ENCODE measurements around the gene DUSP11.
A peak's percentile ranks its signal among the peaks of the same experiment; 100 is the strongest.
"Not testable (repeated sequence)": the region's sequence is repeated elsewhere in the genome, so short reads cannot be mapped to it uniquely, and the experiment has no call there.

The DUSP11 gene

DNA sequence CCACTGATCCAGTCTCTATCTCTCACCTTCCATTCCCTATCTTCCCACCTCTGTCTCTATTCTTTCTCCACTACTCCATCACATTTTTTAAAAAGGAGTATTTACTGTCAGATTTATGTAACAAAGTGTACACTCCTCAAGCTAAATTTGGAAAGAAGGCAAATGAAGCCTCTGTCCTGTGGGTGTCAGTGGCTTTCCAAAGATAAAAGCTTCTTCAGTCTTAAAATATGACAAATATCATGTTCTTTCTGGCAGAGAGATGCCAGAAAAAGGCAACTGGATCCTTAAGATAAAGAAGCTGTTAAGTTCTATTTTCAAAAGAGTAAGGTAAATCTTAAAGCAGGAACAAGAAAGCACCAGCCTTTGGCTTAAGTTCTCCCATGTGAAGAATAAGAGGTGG lies 7.1 kb downstream of the DUSP11 start:
- DNase-seq = no peak

- no peak for DNase-seq
Measured at GRCh38 chr2:73770725-73771124, 9.2 kb downstream of the DUSP11 start.

- DNase-seq = no peak
Measured at GRCh38 chr2:73766994-73767393, 12.9 kb downstream of the DUSP11 start.

DNA sequence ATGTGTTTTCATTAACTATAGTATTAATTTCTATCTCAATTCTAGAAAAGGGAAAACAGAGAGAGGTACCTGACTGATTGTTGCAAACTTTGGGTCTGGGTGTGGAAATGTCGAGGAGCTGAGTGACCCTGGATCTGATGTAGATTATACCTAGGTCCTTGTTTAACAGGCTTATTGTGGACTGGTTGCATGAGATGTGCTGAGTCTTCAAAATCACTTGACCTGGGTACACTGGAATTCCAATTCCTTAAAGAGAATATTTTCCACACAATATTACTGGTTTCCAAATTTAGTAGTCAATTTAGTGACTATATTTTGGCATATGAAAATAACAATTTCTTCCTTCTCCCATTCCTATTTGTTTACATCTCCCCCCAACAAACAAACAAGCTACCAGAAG lies 13.6 kb downstream of the DUSP11 start:
- DNase-seq = no peak

GRCh38 chr2:73764945-73765344 lies 15.0 kb downstream of the DUSP11 start:
- no peak for DNase-seq

DNA sequence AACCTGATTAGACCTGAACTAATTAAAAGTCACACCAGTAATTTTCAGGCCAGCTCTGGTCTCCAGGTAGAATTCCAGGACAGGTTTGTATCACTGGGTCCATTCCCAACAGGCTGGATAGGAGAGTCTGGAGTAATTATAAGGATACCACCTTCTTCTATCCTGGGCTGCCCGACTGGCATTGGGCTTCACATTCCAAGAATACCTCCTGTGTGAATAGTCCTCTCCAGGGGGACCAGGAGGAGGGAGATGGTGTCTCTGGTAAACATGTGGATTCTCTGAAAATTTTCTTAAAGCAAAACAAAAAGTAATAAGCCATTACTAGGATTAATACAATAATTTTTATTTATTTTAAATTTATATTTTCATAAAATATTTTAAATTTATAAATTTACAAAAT lies 17.3 kb downstream of the DUSP11 start:
- DNase-seq = peak; percentile 24

GRCh38 chr2:73759904-73760303 lies 20.0 kb downstream of the DUSP11 start:
- no peak for DNase-seq

- DNase-seq = peak; percentile 44
Measured at GRCh38 chr2:73759285-73759764, 20.6 kb downstream of the DUSP11 start.

- not testable (repeated sequence) for DNase-seq
Measured at GRCh38 chr2:73754332-73754731, 25.6 kb downstream of the DUSP11 start.

DNA sequence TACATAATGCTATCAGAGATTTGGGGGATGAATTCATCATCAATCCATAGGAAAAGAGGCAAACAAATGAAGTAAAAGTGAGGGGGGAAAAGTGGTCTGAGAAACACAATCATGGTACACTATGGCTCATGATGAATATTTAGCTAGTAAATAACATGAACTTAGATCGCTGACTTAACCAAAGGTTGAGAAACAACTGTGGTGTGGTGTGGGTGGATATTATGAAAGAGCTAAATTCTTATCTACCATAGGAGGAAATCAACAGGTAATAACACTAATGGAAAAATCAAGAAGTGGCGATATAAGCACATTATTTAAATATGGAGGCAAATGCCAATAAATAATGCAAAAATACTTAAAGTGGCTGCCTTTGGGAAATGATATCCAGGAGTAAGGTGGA lies 30.6 kb downstream of the DUSP11 start:
- DNase-seq = no peak

- no peak for DNase-seq
Measured at GRCh38 chr2:73746877-73747208, 33.1 kb downstream of the DUSP11 start.

GRCh38 chr2:73746015-73746876 lies 33.7 kb downstream of the DUSP11 start:
- DNase-seq = no peak

DNA sequence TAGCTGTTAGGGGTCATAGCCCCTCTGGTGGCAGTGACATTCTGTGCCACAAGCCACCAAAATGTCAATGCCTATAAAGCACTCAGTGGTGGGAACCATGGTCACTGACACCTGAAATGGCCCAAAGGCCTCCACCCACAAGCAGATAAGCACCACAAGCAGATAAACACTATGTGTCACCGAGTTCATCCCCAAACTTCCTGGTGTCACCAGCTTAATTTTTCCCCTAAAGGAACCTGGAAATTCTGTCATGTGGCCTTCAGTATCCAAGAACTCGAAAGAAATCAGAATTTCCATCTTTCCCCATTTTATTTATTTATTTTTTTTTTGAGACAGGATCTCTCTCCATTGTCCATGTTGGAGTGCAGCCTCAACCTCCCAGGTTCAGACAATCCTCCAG lies 39.1 kb downstream of the DUSP11 start:
- no peak for DNase-seq

- DNase-seq = no peak
Measured at GRCh38 chr2:73739101-73739500, 40.8 kb downstream of the DUSP11 start.

- DNase-seq = peak; percentile 99
Measured at GRCh38 chr2:73736855-73737779, 42.8 kb downstream of the DUSP11 start, which contains the start of gene TPRKB. TSS of gene TPRKB (minus strand) at chr2:73737345. CDS start at chr2:73734569, 2,776 bp downstream.

DNA sequence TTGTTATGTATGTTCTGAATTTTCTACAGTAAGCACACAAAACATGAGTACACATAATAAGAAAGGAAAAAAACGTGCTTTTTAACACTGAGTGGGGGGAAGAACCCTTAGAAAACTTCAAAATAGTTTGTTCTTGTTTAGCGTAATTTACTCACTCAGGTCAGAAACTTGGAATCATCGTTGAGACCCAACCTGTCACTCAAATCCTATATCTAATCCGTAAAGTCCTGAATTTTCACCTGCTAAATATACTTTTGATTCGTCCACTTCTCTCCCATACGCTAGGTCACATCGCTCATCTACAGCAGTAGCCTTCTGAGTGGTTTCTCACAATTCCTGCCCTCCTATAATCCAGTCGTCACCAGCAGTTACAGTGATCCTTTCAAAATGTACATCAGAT lies 43.5 kb downstream of the DUSP11 start:
- no peak for DNase-seq

GRCh38 chr2:73730810-73731209 lies 49.1 kb downstream of the DUSP11 start:
- no peak for DNase-seq

GRCh38 chr2:73728711-73729110 lies 51.2 kb downstream of the DUSP11 start:
- no peak for DNase-seq

DNA sequence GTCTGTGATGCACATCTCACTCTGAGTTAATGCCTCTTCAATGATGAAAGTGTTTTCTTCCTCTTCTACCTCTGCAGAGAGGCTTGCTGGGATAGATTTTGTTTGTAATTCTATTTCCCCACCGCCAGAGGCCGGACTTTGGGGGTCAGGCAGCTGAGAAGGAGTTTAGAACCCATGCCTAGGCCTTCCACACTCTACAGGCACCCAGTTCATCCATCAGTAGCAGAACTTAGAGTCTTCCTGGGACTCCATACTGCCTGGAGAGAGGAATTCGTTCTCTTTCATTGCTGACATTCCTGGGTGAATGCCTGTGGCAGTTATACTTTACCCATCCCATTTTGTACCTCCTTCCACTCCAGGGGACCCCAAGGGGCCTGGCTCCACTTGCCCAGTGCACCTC lies 51.9 kb downstream of the DUSP11 start:
- no peak for DNase-seq

GRCh38 chr2:73726657-73727056 lies 53.2 kb downstream of the DUSP11 start:
- not testable (repeated sequence) for DNase-seq

DNA sequence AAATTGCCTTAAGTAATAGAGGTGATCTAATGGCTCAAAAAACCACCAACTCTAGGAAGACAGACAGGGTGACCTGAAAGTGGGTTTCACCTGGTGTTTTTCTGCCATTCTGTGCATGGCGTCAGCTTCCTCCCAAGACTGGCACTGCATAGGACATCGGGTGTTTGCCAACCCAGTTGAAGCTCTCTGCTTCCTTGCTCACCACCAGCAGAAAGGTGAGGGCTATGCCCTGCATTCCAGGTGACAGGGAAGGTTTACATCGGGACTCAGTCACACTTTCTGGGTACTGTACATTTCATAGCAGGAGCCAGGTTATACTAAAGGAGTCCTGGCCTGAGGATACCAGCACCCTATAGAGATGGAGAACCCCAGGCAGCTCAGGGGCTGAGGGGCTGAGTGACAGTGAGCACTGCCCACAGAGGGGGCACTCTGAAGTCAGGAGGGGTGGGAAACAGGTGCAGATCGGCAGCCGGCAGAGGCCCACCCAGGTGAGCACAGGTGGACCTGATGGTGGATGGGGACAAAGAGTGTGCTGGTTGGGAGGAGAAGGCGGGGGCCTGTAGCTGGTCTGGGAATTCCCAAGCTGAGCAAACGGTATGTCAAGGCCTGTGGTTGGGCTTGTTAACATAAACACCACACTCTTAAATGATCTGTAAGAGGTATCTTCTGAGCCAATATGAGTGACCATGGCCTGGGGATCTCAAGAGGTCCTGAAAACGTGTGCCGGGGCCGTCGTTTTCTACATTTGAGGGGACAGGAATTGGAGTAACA lies 60.9 kb downstream of the DUSP11 start:
- no peak for DNase-seq

DNA sequence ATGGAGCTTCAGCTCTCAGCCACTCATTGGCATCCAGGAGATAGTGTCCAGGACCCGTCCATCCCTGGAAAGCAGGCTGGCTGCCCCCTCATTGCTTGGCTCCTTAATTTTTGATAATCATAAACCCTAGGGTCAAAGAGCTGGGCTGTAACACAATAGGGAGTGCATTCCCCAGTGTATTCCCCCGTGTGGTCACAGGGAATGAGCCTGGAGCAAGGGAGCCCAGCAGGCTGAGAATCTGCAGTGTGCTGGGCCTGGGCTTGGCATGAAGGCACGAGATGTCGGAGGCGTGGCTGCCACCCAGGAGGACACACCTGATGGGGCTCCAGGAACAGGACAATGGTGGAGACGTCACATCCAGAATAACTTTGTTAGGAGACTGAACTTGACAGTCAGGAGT lies 61.5 kb downstream of the DUSP11 start:
- no peak for DNase-seq

GRCh38 chr2:73717695-73718094 lies 62.2 kb downstream of the DUSP11 start:
- DNase-seq = not testable (repeated sequence)
